Measurements from ENCODE around the gene PSMG3. TPM values are rescaled to one million over a fixed set of nuclear protein-coding genes. Genes with fewer than 3 reads are reported as not detected.
"Not testable (repeated sequence)": the region's sequence is repeated elsewhere in the genome, so short reads cannot be mapped to it uniquely, and the experiment has no call there.

Gene PSMG3
- total RNA-seq, 1 donor from 2014 or later: 28.3 TPM

DNA sequence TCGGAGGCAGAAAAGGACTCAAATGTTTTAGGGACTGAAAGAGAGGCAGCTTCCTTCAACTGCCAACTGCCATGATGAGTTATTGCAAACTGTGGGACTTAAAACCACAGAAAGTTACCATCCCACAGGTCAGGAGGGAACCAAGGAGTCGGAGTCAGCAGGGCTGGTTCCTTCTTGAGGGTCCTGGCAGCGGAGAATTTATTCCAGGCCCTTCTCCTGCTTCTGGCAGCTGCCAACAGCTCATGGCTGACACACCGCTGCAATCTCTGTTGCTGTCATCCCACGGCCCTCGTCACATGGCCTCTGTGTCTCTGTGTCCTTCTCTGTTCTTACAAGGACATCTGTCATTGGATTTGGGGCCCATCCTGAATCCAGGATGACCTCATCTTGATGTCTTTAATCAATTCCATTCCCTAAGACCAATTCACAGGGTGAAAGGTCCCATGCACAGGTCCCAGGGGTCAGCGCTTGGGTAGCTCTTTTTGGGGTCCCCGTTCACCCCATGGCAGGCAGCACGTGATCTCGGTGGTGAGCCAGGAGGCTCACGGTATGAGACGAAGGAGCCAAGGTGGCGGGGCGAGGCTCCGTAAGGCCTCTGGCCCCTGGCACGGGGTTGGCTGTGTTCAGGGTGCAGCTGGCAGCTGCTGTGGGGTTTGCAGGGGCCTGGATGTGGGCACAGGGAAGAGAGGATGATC lies 27.4 kb upstream of the PSMG3 start:
- no peak for DNase-seq (ENCODE audit: low read depth, low spot score)

- no peak for DNase-seq (ENCODE audit: low read depth, low spot score)
Measured at GRCh38 chr7:1596181-1597043, 26.6 kb upstream of the PSMG3 start.

DNA sequence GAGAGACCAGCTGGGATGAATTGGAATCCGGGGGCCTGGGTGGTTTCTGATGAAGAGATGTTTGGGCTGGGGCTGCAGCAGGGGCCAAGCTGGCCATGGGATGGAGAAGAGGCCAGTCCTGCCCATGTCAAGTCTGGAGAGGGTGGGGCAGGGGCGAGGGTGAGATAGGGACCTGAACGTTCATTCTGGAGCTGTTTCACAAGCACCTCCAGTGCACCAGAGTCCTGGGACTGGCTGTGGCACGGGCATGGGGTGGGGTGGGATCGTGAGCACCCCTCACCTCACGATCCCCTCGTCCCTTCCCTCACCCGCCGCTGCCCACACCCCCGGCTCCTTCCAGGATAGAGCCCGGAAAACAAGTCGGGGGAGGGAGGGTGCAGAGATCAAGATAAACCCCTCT lies 25.8 kb upstream of the PSMG3 start:
- DNase-seq (ENCODE audit: low read depth, low spot score): no peak

GRCh38 chr7:1595027-1595426 lies 25.2 kb upstream of the PSMG3 start:
- DNase-seq (ENCODE audit: low read depth, low spot score): no peak

GRCh38 chr7:1593904-1594421 lies 24.1 kb upstream of the PSMG3 start:
- no peak for DNase-seq (ENCODE audit: low read depth, low spot score)

- no peak for DNase-seq (ENCODE audit: low read depth, low spot score)
Measured at GRCh38 chr7:1593091-1593866, 23.4 kb upstream of the PSMG3 start.

GRCh38 chr7:1592299-1592871 lies 22.6 kb upstream of the PSMG3 start:
- DNase-seq (ENCODE audit: low read depth, low spot score): no peak

DNA sequence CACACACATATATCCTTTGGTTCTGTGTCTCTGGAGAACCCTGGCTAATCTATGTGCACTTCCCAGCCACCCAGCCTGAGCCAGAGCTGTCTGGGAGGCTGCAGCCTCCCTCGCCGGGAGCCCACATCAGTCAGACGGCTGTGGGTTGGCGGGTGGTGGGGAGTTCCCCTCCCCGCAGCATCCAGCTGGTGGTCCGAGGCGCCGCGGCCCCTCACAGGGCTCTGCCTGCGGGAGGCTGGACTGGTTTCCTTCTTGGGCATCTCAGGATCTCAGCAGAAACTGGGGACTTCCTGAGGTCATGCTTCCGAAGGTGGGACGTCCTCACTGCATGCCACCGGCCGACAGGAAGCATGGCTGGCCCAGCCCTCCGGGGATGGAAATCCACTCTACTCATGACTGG lies 22.0 kb upstream of the PSMG3 start:
- DNase-seq (ENCODE audit: low read depth, low spot score): no peak

DNA sequence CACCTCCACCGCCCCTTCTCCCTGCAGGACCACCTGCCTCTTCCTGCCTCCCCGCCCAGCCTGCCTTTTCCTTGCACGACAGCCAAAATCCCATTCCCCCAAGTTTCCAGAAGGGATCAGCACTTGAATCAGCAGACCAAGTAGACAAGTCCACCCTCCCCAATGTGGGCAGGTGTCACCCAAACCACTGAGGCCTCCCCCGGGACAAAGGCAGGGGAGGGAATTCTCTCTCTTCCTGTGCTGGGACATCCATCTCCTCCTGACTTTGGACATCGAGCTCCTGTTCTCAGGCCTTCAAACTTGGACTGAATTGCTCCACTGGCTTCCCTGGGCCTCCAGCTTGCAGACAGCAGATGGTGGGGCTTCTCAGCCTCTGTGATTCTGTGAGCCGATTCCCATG lies 21.6 kb upstream of the PSMG3 start:
- DNase-seq (ENCODE audit: low read depth, low spot score): no peak

- DNase-seq (ENCODE audit: low read depth, low spot score): no peak
Measured at GRCh38 chr7:1590887-1591286, 21.1 kb upstream of the PSMG3 start.

GRCh38 chr7:1590476-1590875 lies 20.6 kb upstream of the PSMG3 start:
- no peak for DNase-seq (ENCODE audit: low read depth, low spot score)

GRCh38 chr7:1588978-1589377 lies 19.1 kb upstream of the PSMG3 start:
- DNase-seq (ENCODE audit: low read depth, low spot score): no peak

- no peak for DNase-seq (ENCODE audit: low read depth, low spot score)
Measured at GRCh38 chr7:1587738-1588137, 17.9 kb upstream of the PSMG3 start.

DNA sequence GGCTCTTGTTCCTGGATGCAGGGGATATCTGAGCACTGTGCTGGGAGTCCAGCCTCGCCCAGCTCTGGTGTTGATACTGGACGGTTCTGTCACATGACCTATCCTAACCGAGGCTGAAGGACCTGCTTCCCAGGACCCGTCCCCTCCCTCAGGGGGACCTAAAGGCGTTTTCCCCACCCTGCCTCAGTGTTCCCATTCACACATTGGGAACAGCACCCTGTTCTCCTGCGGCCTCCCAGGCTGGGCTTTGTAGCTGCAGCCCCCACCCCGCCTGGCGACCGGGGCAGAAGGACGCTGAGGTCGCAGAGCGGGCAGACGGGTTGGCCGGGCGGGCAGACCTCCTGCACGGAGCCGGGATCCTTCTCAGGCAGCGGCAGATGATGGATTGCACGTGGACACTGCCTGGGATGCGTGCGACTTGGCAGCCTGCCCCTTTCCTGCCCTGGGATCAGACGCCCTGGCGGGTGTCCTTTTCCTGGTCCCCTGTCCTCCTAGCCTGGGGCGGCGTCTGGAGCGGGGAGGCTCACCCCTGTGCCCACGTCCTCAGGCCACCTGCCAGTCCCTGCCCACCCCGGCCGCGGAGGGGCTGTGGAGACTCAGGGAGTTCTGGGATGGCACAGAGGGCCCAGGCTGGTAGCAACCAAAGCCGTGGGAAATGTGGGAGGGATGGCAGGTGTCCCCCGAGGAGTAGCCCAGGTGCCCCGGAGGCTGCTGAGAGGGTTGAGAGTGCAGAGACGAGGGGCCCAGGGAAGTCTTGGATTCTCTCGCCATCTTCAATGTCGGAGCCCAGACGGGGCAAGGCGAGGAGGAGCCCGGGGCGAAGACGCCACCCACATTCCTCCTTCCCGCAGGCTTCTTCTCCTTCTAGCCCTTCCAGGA lies 17.2 kb upstream of the PSMG3 start:
- no peak for DNase-seq (ENCODE audit: low read depth, low spot score)

DNA sequence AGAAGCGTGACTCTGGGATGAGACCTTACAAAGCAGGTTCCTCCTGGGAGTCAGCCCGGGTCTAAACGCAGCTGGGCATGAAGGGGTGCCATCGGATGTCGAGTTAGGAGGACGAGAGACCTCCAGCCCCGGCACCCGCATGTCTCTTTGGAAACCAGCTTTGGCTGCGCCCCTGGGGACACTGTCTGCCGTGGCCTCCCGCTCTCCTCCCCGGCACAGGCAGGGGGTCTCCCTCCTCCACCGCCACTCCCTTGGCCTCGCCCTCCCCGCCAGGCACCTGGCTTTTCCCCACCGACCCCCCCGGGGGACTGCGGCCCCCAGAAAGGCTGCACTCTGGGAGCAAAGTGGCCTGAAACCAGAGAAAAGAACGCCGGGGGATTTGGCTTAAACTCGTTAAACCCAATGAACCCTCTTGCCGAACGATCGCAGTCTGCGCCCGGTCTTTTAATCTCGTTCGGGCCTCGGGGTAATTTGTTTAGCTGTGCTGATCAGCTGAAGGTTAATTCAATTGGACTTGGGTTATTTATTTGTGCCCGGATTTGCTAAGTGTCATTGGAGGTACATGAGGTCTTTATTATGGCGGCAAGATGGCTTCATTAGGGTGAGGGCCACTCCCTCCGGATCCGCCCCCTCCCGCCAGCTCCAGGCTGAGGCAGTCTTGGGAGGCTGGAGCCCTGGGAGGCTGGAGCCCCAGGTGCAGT lies 16.4 kb upstream of the PSMG3 start:
- DNase-seq (ENCODE audit: low read depth, low spot score): no peak

DNA sequence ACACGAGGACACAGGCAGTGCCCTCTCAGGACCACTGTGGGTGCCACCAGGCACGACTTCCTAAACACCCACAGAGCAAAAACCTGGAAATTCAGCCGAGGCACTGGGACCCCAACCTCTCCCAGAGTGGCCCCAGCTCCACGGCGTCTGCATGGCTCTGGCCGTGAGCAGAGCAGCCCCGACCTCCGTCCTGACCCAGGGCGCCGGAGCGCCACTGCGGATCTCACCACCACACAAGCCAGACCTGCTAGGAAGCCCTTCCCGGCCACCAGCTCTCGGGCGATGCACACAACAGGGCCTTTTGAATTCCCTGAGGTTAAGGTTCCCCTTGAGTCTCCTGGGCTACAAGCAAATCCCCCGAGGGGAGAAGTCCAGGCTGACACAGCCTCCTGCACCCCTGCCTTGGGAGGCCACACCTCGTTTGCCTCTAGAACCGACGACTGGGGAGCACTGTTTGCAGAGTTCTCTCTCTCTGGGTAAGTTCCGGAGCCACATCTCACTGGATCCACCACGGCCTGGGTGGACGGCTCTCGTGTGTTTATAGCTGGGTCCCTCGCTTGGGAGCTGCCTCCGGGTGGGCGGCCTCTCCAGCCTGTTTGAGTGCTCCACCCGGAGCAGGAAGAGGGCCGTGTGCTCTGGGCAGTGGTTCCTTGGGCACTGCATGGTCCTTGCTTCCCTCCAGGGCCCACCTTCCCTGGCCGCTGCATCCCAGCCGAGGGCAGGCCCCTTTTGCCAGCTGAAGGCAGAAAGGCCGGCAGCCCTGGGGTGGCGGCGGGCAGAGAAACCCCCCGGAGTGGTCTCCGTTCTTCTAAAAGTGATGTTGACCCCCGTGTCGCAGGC lies 15.5 kb upstream of the PSMG3 start:
- DNase-seq (ENCODE audit: low read depth, low spot score): no peak

DNA sequence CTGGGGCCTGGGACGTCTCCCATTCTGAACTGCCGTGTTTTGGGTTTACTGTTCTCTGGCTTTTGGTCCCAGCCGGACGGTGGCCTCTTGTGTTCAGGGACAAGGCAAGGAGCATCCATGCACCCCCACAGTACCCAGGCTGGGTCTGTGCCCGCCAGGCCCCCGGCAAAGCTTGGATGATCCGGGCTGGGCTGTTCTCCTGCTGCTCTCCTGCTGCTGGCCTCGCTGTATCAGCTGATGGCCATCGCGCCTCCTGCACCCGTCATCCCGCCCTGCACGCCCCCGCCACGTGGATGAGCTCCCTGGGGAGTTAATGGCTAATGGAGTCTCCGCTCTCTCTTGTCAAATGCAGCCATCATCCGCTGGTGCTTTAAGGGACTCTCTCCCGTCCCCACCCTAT lies 14.9 kb upstream of the PSMG3 start:
- no peak for DNase-seq (ENCODE audit: low read depth, low spot score)

DNA sequence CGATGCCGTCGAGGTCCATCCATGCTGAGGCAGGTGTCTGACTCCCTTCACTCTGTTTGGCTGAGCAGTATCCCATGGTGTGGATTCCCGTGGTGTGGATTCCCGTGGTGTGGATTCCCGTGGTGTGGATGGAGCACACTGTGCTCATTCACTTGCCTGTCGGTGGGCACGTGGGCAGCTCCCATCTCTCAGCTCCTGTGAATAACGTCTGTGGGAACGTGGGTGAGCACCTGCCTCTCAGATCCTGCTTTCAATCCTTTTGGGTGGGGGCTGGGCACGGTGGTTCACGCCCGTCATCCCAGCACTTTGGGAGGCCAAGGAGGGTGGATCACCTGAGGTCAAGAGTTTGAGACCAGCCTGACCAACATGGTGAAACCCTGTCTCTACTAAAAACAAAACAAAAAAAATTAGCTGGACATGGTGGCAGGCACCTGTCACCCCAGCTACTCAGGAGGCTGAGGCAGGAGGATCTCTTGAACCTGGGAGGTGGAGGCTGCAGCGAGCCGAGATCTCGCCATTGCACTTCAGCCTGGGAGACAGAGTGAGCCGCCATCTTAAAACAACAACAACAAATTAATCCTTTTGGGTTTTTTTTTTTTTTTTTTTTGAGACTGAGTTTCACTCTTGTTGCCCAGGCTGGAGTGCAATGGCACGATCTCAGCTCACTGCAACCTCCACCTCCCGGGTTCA lies 13.6 kb upstream of the PSMG3 start:
- DNase-seq (ENCODE audit: low read depth, low spot score): not testable (repeated sequence)
